ENCODE measurements around the gene SEC16A. TPM values are rescaled to one million over a fixed set of nuclear protein-coding genes. Genes with fewer than 3 reads are reported as not detected.

SEC16A gene
- total and polyA plus RNA-seq, 4 donors = 25.1 to 60.9 (median 45.1) TPM

GRCh38 chr9:136505406-136506403 lies 22.9 kb upstream of the SEC16A start:
- Histone ChIP-seq H3K27ac (ENCODE audit: low read depth, low read length) (no peak overlapping the region), H3K36me3 (ENCODE audit: control insufficient read depth, insufficient read depth, low read length) (peaks cover 100% of the 10 kb centered on the region)
- WGBS (ENCODE audit: insufficient coverage) = 89% methylated on average over 36 of the region's 51 CpGs

GRCh38 chr9:136504512-136505348 lies 21.9 kb upstream of the SEC16A start:
- Histone ChIP-seq H3K4me3 (ENCODE audit: low read depth, low read length) (no peak overlapping the region), H3K4me1 (ENCODE audit: control insufficient read depth, insufficient read depth, low read length) (peaks cover 12% of the 10 kb centered on the region), H3K9me3 (ENCODE audit: control insufficient read depth, insufficient read depth, low read length) (no peaks in the 10 kb centered on the region), H3K36me3 (ENCODE audit: control insufficient read depth, insufficient read depth, low read length) (peaks cover 100% of the 10 kb centered on the region), H3K27me3 (ENCODE audit: control insufficient read depth, insufficient read depth, low read length) (no peaks in the 10 kb centered on the region), H3K27ac (ENCODE audit: low read depth, low read length) (no peak overlapping the region)
- DNase-seq (ENCODE audit: low read depth in 4 of 6, low spot score in 6 of 6) = no peak
- 90% methylated on average over 68 of the region's 68 CpGs for WGBS (ENCODE audit: insufficient coverage)

More at GRCh38 chr9:136505406-136506403, 22.9 kb upstream of the SEC16A start:
- no peak for DNase-seq (ENCODE audit: low read depth in 4 of 6, low spot score in 6 of 6)
- no peak overlapping the region for H3K4me3 ChIP-seq (ENCODE audit: low read depth, low read length)
- H3K9me3 ChIP-seq (ENCODE audit: control insufficient read depth, insufficient read depth, low read length) = no peaks in the 10 kb centered on the region
- no peaks in the 10 kb centered on the region for H3K27me3 ChIP-seq (ENCODE audit: control insufficient read depth, insufficient read depth, low read length)
- H3K4me1 ChIP-seq (ENCODE audit: control insufficient read depth, insufficient read depth, low read length) = peaks cover 13% of the 10 kb centered on the region

GRCh38 chr9:136502940-136503550 lies 20.2 kb upstream of the SEC16A start:
- no peak overlapping the region for H3K4me3 ChIP-seq (ENCODE audit: low read depth, low read length)
- no peaks in the 10 kb centered on the region for H3K27me3 ChIP-seq (ENCODE audit: control insufficient read depth, insufficient read depth, low read length)
- no peaks in the 10 kb centered on the region for H3K9me3 ChIP-seq (ENCODE audit: control insufficient read depth, insufficient read depth, low read length)
- DNase-seq (ENCODE audit: low read depth in 4 of 6, low spot score in 6 of 6) = no peak
- WGBS (ENCODE audit: insufficient coverage) = 76% methylated on average over 31 of the region's 33 CpGs
- peaks cover 17% of the 10 kb centered on the region for H3K4me1 ChIP-seq (ENCODE audit: control insufficient read depth, insufficient read depth, low read length)
- peaks cover 100% of the 10 kb centered on the region for H3K36me3 ChIP-seq (ENCODE audit: control insufficient read depth, insufficient read depth, low read length)
- no peak overlapping the region for H3K27ac ChIP-seq (ENCODE audit: low read depth, low read length)

GRCh38 chr9:136502196-136502595 lies 19.4 kb upstream of the SEC16A start:
- peaks cover 100% of the 10 kb centered on the region for H3K36me3 ChIP-seq (ENCODE audit: control insufficient read depth, insufficient read depth, low read length)
- no peaks in the 10 kb centered on the region for H3K9me3 ChIP-seq (ENCODE audit: control insufficient read depth, insufficient read depth, low read length)
- no peak overlapping the region for H3K27ac ChIP-seq (ENCODE audit: low read depth, low read length)
- no peak overlapping the region for H3K4me3 ChIP-seq (ENCODE audit: low read depth, low read length)
- no peaks in the 10 kb centered on the region for H3K27me3 ChIP-seq (ENCODE audit: control insufficient read depth, insufficient read depth, low read length)
- DNase-seq (ENCODE audit: low read depth in 4 of 6, low spot score in 6 of 6) = no peak
- WGBS (ENCODE audit: insufficient coverage) = 87% methylated on average over 34 of the region's 38 CpGs
- H3K4me1 ChIP-seq (ENCODE audit: control insufficient read depth, insufficient read depth, low read length) = peaks cover 20% of the 10 kb centered on the region

- Histone ChIP-seq H3K27ac (ENCODE audit: low read depth, low read length) (no peak overlapping the region), H3K36me3 (ENCODE audit: control insufficient read depth, insufficient read depth, low read length) (peaks cover 100% of the 10 kb centered on the region), H3K4me1 (ENCODE audit: control insufficient read depth, insufficient read depth, low read length) (peaks cover 25% of the 10 kb centered on the region), H3K4me3 (ENCODE audit: low read depth, low read length) (no peak overlapping the region), H3K27me3 (ENCODE audit: control insufficient read depth, insufficient read depth, low read length) (no peaks in the 10 kb centered on the region), H3K9me3 (ENCODE audit: control insufficient read depth, insufficient read depth, low read length) (no peaks in the 10 kb centered on the region)
- WGBS (ENCODE audit: insufficient coverage) = 89% methylated on average over 23 of the region's 23 CpGs
- DNase-seq (ENCODE audit: low read depth in 4 of 6, low spot score in 6 of 6) = no peak
These were observed 18.8 kb upstream of the SEC16A start for GRCh38 chr9:136501686-136502085.

GRCh38 chr9:136499935-136500910 lies 17.4 kb upstream of the SEC16A start:
- Histone ChIP-seq H3K27me3 (ENCODE audit: control insufficient read depth, insufficient read depth, low read length) (no peaks in the 10 kb centered on the region), H3K27ac (ENCODE audit: low read depth, low read length) (no peak overlapping the region), H3K36me3 (ENCODE audit: control insufficient read depth, insufficient read depth, low read length) (peaks cover 99% of the 10 kb centered on the region), H3K4me3 (ENCODE audit: low read depth, low read length) (no peak overlapping the region), H3K9me3 (ENCODE audit: control insufficient read depth, insufficient read depth, low read length) (no peaks in the 10 kb centered on the region), H3K4me1 (ENCODE audit: control insufficient read depth, insufficient read depth, low read length) (peaks cover 39% of the 10 kb centered on the region)
- WGBS (ENCODE audit: insufficient coverage) = 89% methylated on average over 46 of the region's 50 CpGs
- no peak for DNase-seq (ENCODE audit: low read depth in 4 of 6, low spot score in 6 of 6)

GRCh38 chr9:136499071-136499934 lies 16.5 kb upstream of the SEC16A start:
- Histone ChIP-seq H3K4me1 (ENCODE audit: control insufficient read depth, insufficient read depth, low read length) (peaks cover 48% of the 10 kb centered on the region), H3K27me3 (ENCODE audit: control insufficient read depth, insufficient read depth, low read length) (no peaks in the 10 kb centered on the region), H3K9me3 (ENCODE audit: control insufficient read depth, insufficient read depth, low read length) (no peaks in the 10 kb centered on the region), H3K36me3 (ENCODE audit: control insufficient read depth, insufficient read depth, low read length) (peaks cover 99% of the 10 kb centered on the region), H3K27ac (ENCODE audit: low read depth, low read length) (no peak overlapping the region), H3K4me3 (ENCODE audit: low read depth, low read length) (no peak overlapping the region)
- DNase-seq (ENCODE audit: low read depth in 4 of 6, low spot score in 6 of 6) = no peak
- WGBS (ENCODE audit: insufficient coverage) = 78% methylated on average over 46 of the region's 46 CpGs

Data from spinal cord (tissue), 10 donors.